Loucy (cell line): ENCODE measurements around the gene ALKBH5.

Experiments used
- H2AFZ ChIP-seq: fragments of 200-600 bp; sonication (generic); 2 replicates; pipeline ENCODE4 v1.6.0; 2016; ENCODE audit warnings: antibody characterized with exemption, mild to moderate bottlenecking, low read length, moderate library complexity
- H3F3A ChIP-seq: fragments of 200-600 bp; 2 replicates; pipeline ENCODE4 v1.6.0; 2016; ENCODE audit warnings: antibody characterized with exemption, low read depth, mild to moderate bottlenecking
- H3K27me3 ChIP-seq: fragments of 200-600 bp; sonication (generic); 2 replicates; pipeline ENCODE4 v1.6.1; 2014; ENCODE audit warnings: low read length, mild to moderate bottlenecking; ENCODE audit not compliant: insufficient read depth, poor library complexity, severe bottlenecking
- H3K36me3 ChIP-seq: fragments of 200-600 bp; sonication (generic); 2 replicates; pipeline ENCODE4 v1.6.1; 2016; ENCODE audit warnings: low read length; ENCODE audit not compliant: insufficient read depth
- H3K4me1 ChIP-seq: fragments of 200-600 bp; sonication (generic); 2 replicates; pipeline ENCODE4 v1.5.1; 2014; ENCODE audit warnings: low read length, mild to moderate bottlenecking; ENCODE audit not compliant: insufficient read depth, poor library complexity, severe bottlenecking
- H3K4me2 ChIP-seq: fragments of 200-600 bp; sonication (generic); 2 replicates; pipeline ENCODE4 v1.6.0; 2014; ENCODE audit warnings: antibody characterized with exemption, low read length, low read depth, mild to moderate bottlenecking; ENCODE audit not compliant: poor library complexity, severe bottlenecking
- H3K4me3 ChIP-seq: fragments of 200-600 bp; sonication (generic); 2 replicates; pipeline ENCODE4 v1.5.1; 2014; ENCODE audit warnings: low read length, mild to moderate bottlenecking, mixed read lengths; ENCODE audit not compliant: poor library complexity, severe bottlenecking
- H3K79me2 ChIP-seq: fragments of 200-600 bp; sonication (generic); 2 replicates; pipeline ENCODE4 v1.6.1; 2014; ENCODE audit warnings: low read length; ENCODE audit not compliant: insufficient read depth
- H3K9ac ChIP-seq: fragments of 200-600 bp; sonication (generic); 2 replicates; pipeline ENCODE4 v1.6.0; 2014; ENCODE audit warnings: mild to moderate bottlenecking, low read depth, low read length, moderate library complexity; ENCODE audit not compliant: poor library complexity, severe bottlenecking
- H3K9me2 ChIP-seq: fragments of 200-600 bp; sonication (generic); replicated peaks from 2 replicates; pipeline ENCODE4 v1.6.1; 2016; ENCODE audit warnings: low read depth, low read length, mixed read lengths
- H3K9me3 ChIP-seq: fragments of 200-600 bp; sonication (generic); 2 replicates; pipeline ENCODE4 v1.6.1; 2014; ENCODE audit warnings: mild to moderate bottlenecking, antibody characterized with exemption, low read length, low read depth; ENCODE audit not compliant: insufficient read depth
- H4K20me1 ChIP-seq: fragments of 200-600 bp; sonication (generic); 2 replicates; pipeline ENCODE4 v1.6.0; 2014; ENCODE audit warnings: antibody characterized with exemption, low read length, mild to moderate bottlenecking; ENCODE audit not compliant: insufficient read depth, poor library complexity, severe bottlenecking
- CTCF ChIP-seq: fragments of 200-600 bp; sonication (generic); conservative IDR thresholded peaks from 2 replicates; pipeline ENCODE4 v1.5.1; 2014; ENCODE audit warnings: mild to moderate bottlenecking, antibody characterized with exemption, low read length
- EZH2phosphoT487 ChIP-seq: fragments of 200-600 bp; IDR thresholded peaks from 2 replicates; pipeline ENCODE4 v1.6.1; 2018; ENCODE audit warnings: antibody characterized with exemption, mild to moderate bottlenecking, moderate library complexity, borderline replicate concordance

Gene ALKBH5

GRCh38 chr17:18158022-18158600 lies 25.5 kb upstream of the ALKBH5 start:
- Histone ChIP-seq H3K27me3 (no peaks in the 10 kb centered on the region), H3K9ac (no peak overlapping the region), H3K9me3 (no peaks in the 10 kb centered on the region), H3K4me2 (no peak overlapping the region), H2AFZ (no peak overlapping the region), H3K4me1 (no peaks in the 10 kb centered on the region), H3K79me2 (no peaks in the 10 kb centered on the region), H3F3A (no peaks in the 10 kb centered on the region), H3K9me2 (no peaks in the 10 kb centered on the region), H3K36me3 (no peaks in the 10 kb centered on the region), H3K4me3 (no peak overlapping the region), H4K20me1 (no peaks in the 10 kb centered on the region)
- TF ChIP-seq CTCF (no peak), EZH2phosphoT487 (no peak)

- Histone ChIP-seq H3F3A (no peaks in the 10 kb centered on the region), H3K27me3 (no peaks in the 10 kb centered on the region), H2AFZ (no peak overlapping the region), H3K4me3 (no peak overlapping the region), H3K36me3 (no peaks in the 10 kb centered on the region), H3K4me1 (no peaks in the 10 kb centered on the region), H3K9me3 (no peaks in the 10 kb centered on the region), H3K9me2 (no peaks in the 10 kb centered on the region), H4K20me1 (no peaks in the 10 kb centered on the region), H3K9ac (no peak overlapping the region), H3K79me2 (no peaks in the 10 kb centered on the region), H3K4me2 (no peak overlapping the region)
- no peak for TF ChIP-seq EZH2phosphoT487
- no peak for TF ChIP-seq CTCF
These were observed 24.0 kb upstream of the ALKBH5 start for GRCh38 chr17:18159551-18160120.

GRCh38 chr17:18160128-18160856 lies 23.3 kb upstream of the ALKBH5 start:
- no peaks in the 10 kb centered on the region for H3K9me3 ChIP-seq
- no peak for TF ChIP-seq EZH2phosphoT487
- no peak for TF ChIP-seq CTCF

More at GRCh38 chr17:18160128-18160856, 23.3 kb upstream of the ALKBH5 start:
- no peak overlapping the region for H3K4me2 ChIP-seq
- no peaks in the 10 kb centered on the region for H3K79me2 ChIP-seq
- H3K27me3 ChIP-seq, result no peaks in the 10 kb centered on the region
- H3K4me1 ChIP-seq, result no peaks in the 10 kb centered on the region
- H3K9me2 ChIP-seq, result no peaks in the 10 kb centered on the region
- H3K9ac ChIP-seq, result no peak overlapping the region
- no peaks in the 10 kb centered on the region for H4K20me1 ChIP-seq
- H3K36me3 ChIP-seq, result no peaks in the 10 kb centered on the region
- no peak overlapping the region for H3K4me3 ChIP-seq
- H2AFZ ChIP-seq, result no peak overlapping the region
- H3F3A ChIP-seq, result no peaks in the 10 kb centered on the region
